SK-N-MC (cell line): ENCODE data around the gene MYO16.

Source experiments
- DNase-seq: peaks from one replicate; pipeline ENCODE4 v3.0.0-alpha.2; 2011; ENCODE audit warnings: low read depth, low spot score
- H3K27ac ChIP-seq: fragments of 200-600 bp; sonication (generic); 2 replicates; pipeline ENCODE4 v1.5.1; 2016; ENCODE audit warnings: mixed run types
- H3K36me3 ChIP-seq: fragments of 200-600 bp; sonication (generic); 2 replicates; pipeline ENCODE4 v1.6.1; 2017; ENCODE audit warnings: antibody characterized with exemption, low read length, mixed read lengths; ENCODE audit not compliant: insufficient read depth
- H3K4me3 ChIP-seq: fragments of 200-600 bp; sonication (generic); 2 replicates; pipeline ENCODE4 v1.5.1; 2016
- H3K9ac ChIP-seq: fragments of 200-600 bp; sonication (generic); 2 replicates; pipeline ENCODE4 v1.8.0; 2017; ENCODE audit warnings: mixed run types, mixed read lengths; ENCODE audit not compliant: insufficient read length
- H3K9me3 ChIP-seq: fragments of 200-600 bp; sonication (generic); 2 replicates; pipeline ENCODE4 v1.6.1; 2017; ENCODE audit warnings: low read depth, mild to moderate bottlenecking, antibody characterized with exemption, low read length, moderate library complexity, mixed read lengths
- EZH2 ChIP-seq: fragments of 200-600 bp; sonication (generic); IDR thresholded peaks from one replicate; pipeline ENCODE4 v1.6.1; 2017; ENCODE audit warnings: antibody characterized with exemption
- FOXP2 ChIP-seq: optimal IDR thresholded peaks from 2 replicates; pipeline ENCODE3; 2011; ENCODE audit warnings: mild to moderate bottlenecking, moderate library complexity; ENCODE audit not compliant: insufficient read depth; ENCODE audit errors: extremely low read length, control extremely low read depth
- POLR2AphosphoS5 ChIP-seq: IDR thresholded peaks from 2 replicates; pipeline ENCODE4 v1.6.1; 2012; ENCODE audit warnings: mild to moderate bottlenecking, low read depth, low read length, borderline replicate concordance

Gene MYO16

DNA sequence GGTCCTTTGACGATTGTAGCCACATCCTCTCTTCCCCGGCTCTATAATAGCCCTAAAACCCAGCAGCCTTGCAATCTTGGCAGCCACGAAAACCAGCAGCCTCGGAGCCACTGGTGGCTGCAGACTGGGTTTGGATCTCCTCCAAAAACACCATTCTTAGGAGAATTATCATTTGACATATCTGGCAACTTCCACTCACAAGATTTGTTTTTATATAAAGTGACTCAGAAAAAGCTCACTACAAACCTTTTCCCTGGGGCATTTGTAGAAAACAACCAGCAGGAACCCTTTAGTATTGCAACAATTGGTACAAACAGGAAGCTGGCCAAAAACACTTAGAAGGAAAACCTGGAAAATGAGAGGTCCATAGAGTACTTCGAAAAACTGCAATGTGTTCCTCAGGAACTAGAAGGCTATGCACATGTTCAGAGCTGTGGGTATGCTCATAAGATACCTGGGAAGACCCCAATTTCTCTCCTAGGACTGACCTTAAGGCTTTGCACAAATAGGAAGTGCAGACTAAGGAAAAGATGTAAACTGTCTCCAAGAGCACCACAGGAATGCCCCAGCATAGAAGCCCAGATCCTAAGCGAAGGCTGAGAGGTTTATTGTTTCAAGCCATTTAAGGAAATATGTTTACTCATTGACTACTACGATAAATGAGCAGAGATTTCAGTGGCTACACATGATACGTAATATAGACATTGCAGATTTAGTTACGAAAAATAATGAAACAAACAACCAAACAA is 71.2 kb downstream of the MYO16 start:
- no peak for TF ChIP-seq POLR2AphosphoS5
- no peak for TF ChIP-seq EZH2
- TF ChIP-seq FOXP2: no peak
- Histone ChIP-seq H3K36me3 (no peaks in the 10 kb centered on the region), H3K9ac (no peak overlapping the region), H3K4me3 (peak overlapping the region; percentile 36; the same call in 1 of the 2 replicates), H3K9me3 (peaks cover 3% of the 10 kb centered on the region; the same call in 1 of the 2 replicates), H3K27ac (no peak overlapping the region)
- DNase-seq: no peak

DNA sequence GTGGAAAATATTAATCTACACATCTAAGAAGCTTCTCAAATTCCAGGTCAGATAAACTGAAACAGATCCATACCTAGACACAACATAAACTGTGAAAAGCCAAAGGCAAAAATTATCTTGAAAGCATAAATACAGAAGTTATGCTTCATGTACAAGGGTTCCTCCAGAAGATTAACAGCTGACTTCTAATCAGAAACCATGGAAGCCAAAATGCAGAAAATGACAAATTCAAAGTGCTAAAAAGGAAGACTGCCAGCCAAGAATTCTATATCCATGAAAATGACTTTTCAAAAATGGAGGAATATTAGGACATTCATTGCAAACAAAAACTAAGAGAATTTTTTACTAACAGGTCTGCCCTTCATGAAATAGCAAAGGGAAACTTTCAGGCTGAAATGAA is 72.8 kb downstream of the MYO16 start:
- Histone ChIP-seq H3K4me3 (no peak overlapping the region), H3K9ac (no peak overlapping the region), H3K9me3 (peaks cover 3% of the 10 kb centered on the region; the same call in 1 of the 2 replicates), H3K27ac (no peak overlapping the region), H3K36me3 (no peaks in the 10 kb centered on the region)
- TF ChIP-seq POLR2AphosphoS5: no peak
- TF ChIP-seq FOXP2: no peak
- TF ChIP-seq EZH2: no peak
- DNase-seq: no peak

DNA sequence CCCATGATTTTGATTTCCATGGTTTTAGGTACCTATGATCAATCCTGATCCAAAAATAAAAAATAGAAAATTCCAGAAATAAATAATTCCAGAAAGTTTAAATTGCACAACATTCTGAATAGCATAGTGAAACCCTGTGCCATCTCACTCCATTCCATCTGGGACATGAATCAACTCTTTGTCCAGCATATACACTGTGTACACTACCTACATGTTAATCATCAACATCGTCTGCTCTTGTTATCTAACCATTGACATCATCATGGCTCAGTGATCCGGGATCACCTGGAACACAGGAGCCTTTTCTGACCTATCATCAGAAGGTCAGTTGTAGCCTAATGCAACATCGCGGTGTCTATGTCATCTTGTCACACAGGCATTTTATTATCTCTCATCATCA is 75.6 kb downstream of the MYO16 start:
- H3K27ac ChIP-seq: no peak overlapping the region
- H3K4me3 ChIP-seq: no peak overlapping the region
- no peak for TF ChIP-seq POLR2AphosphoS5
- no peak for TF ChIP-seq FOXP2
- TF ChIP-seq EZH2: no peak
- no peaks in the 10 kb centered on the region for H3K36me3 ChIP-seq
- no peak overlapping the region for H3K9ac ChIP-seq
- H3K9me3 ChIP-seq: peaks cover 3% of the 10 kb centered on the region; the same call in 1 of the 2 replicates
- DNase-seq: no peak

DNA sequence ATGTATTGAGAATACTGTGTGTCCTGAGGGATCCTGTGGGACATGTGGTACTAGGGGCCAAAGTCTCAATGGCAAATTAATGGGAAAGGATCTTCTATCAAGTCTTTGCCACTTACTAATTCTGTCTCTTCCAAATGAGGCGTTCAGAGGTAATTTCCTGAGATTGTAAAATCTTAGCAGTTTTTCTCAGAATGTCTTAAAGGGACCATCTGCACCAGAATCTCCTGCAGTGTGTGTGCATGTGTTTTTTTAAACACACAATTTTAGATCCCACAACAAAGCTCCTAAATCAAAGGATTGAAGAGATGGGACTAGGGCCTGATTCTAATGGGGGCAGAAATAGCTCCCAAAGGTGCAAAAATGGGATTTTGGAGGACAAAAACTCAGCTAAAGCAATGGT is 78.2 kb downstream of the MYO16 start:
- TF ChIP-seq FOXP2 (no peak), EZH2 (no peak), POLR2AphosphoS5 (no peak)
- no peaks in the 10 kb centered on the region for H3K9me3 ChIP-seq
- H3K36me3 ChIP-seq: no peaks in the 10 kb centered on the region
- DNase-seq: no peak
- no peak overlapping the region for H3K9ac ChIP-seq
- H3K27ac ChIP-seq: no peak overlapping the region
- H3K4me3 ChIP-seq: no peak overlapping the region; the same call in 1 of the 2 replicates

DNA sequence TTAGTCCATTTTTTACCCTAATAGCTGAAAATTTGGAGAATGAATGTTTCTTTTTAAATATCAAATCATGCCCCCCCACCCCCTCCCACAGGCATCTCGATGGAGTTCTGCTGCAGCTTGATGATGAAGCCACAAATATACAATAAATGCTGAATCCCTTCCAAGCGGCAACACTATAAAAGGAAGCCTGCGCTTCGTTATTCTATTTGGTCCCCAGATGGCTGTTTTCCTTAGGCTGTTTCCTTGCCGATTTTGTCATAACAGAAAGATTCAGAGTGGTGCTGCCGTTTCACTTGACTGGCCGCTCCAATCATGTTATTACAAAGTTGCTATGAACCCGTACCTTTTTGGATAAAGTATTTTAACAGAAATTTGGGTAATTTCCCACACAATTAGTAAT is 79.5 kb downstream of the MYO16 start:
- TF ChIP-seq EZH2 (no peak), POLR2AphosphoS5 (no peak), FOXP2 (no peak)
- Histone ChIP-seq H3K36me3 (no peaks in the 10 kb centered on the region), H3K9ac (no peak overlapping the region), H3K4me3 (no peak overlapping the region), H3K9me3 (no peaks in the 10 kb centered on the region), H3K27ac (no peak overlapping the region)
- no peak for DNase-seq

DNA sequence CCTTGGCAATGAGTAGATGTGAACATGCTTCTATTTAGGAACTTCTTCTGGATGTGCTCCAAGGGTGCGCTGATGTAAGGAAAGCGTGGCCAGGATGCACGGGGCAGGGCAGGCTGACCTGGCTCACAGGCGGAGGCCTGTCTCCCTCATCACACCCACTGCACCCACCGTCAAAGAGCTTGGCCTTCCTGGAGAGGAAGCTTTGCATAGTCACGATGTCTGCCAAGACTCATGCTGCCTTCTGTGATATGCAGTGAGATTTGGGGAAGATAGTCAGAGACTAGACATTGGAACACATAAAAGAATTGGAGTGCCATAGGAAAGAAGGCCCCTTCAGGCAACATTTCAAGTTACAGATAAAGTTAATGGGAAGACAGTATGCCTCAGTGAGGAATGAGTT is 82.0 kb downstream of the MYO16 start:
- Histone ChIP-seq H3K27ac (no peak overlapping the region), H3K9me3 (no peaks in the 10 kb centered on the region), H3K9ac (no peak overlapping the region), H3K36me3 (no peaks in the 10 kb centered on the region), H3K4me3 (no peak overlapping the region)
- TF ChIP-seq EZH2 (no peak), FOXP2 (no peak), POLR2AphosphoS5 (no peak)
- DNase-seq: no peak

DNA sequence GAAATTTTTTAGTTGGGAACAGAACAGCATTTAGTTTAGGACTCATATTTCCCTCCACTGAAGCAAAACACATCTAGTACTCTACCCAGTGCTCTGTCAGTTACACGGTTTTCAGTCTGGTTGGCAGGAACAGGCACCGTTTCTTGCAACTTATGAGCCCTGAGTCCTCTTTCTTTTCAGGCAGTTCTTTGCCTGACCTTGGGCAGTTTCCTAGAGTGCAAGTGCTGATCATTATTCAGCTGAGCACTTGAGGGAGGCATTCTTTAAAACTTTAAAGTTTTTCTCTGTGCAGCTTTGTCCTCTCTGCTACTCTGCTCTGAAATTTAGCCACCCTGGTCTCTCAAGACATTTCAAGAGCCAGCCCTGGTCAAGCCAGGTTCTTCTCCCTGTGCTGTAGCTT is 96.1 kb downstream of the MYO16 start:
- TF ChIP-seq POLR2AphosphoS5 (no peak), FOXP2 (no peak), EZH2 (no peak)
- H3K9ac ChIP-seq: no peak overlapping the region
- H3K27ac ChIP-seq: no peak overlapping the region
- H3K4me3 ChIP-seq: no peak overlapping the region
- DNase-seq: no peak
- no peaks in the 10 kb centered on the region for H3K9me3 ChIP-seq
- H3K36me3 ChIP-seq: no peaks in the 10 kb centered on the region

DNA sequence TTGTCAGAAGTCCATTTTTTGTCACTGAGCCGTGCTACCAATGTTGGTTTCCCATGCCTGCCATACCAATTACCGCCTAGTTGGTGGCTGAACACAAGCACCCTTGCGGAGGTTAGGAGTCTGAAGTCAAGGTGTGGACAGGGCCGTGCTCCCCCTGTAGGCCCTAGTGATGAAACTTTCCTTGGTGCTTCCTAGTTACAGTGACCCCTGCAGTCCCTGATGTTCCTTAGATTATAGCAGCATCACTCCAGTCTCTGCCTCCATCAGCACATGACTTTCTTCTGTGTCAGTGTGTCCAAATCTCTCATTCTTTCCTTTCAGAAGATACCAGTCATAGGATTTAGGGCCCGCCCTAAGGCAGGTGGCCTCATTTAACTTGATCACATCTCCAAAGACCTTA is 99.0 kb downstream of the MYO16 start:
- DNase-seq: no peak
- TF ChIP-seq FOXP2: no peak
- TF ChIP-seq POLR2AphosphoS5: no peak
- TF ChIP-seq EZH2: no peak
- H3K4me3 ChIP-seq: no peak overlapping the region

DNA sequence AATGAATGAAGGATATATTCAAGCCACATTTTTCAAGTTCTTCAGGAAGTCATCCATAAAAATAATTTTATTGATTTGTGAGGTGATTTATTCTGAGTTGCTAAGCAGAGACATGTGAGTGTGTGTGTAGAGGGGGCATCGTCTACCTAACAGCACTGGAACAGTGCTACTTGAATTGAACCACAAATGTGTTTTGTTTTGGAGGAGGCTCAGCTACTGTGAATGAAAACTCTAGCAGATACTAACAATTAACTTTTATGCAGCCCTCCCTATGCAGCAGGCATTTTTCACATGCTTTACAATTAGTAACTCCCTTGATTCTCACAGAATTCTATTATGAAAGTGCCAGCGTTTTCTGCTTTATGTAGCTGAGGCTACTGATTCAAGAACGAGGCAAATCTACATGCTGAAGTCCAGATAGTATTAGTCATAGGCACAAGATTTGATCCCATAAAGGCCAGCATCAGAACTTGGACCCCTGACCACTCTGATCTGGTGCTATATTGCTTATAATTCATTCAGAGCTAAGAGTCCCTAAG is 103.7 kb downstream of the MYO16 start:
- Histone ChIP-seq H3K9me3 (no peaks in the 10 kb centered on the region), H3K9ac (no peak overlapping the region), H3K27ac (no peak overlapping the region; the same call in 1 of the 2 replicates), H3K36me3 (no peaks in the 10 kb centered on the region), H3K4me3 (no peak overlapping the region)
- DNase-seq: no peak
- no peak for TF ChIP-seq FOXP2

More for the DNA sequence above, 99.0 kb downstream of the MYO16 start:
- Histone ChIP-seq H3K27ac (no peak overlapping the region), H3K9me3 (no peaks in the 10 kb centered on the region), H3K36me3 (no peaks in the 10 kb centered on the region), H3K9ac (no peak overlapping the region)
